ENCODE results near the gene LATS2. TPM values are rescaled to one million over a fixed set of nuclear protein-coding genes. Genes with fewer than 3 reads are reported as not detected.

LATS2 gene
- total RNA-seq, 4 donors from 2014 or later, result 49.8 to 93.8 (median 77.0) TPM

DNA sequence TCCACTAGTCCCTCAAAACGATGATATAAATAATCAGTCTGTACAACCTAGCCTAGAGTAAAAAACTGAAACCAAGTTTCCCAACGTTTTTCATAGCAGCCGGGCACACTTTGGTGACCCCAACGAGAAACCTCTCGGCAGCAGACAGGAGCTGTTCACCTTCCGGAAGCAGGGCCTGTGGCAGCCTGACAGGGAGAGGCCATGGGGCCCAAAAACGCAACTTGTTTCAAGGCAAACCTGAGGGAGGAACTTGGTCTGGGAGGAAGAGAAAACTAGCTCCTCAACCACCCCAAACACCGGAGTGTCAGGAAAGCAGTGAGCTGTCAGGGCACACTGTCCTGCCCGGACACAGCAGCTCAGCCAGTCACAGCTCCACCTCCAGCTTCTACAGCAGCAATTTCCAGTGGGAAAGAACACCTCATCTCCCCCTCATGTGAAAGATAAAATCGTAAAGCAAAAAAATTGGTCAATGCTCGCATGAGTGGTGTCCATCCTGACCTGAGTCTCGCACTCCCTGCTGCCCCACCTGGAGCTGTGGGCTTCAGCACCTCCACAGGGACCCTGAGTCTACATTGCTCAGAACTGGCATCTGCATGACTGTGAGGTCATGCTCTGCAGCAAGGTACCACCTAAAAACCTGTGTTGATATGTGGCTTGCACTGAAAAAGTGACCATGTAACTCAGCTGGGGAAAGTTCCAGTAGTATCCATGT lies 40.6 kb upstream of the LATS2 start:
- no peak for DNase-seq (ENCODE audit: extremely low spot score)
- Histone ChIP-seq H3K36me3 (no peaks in the 10 kb centered on the region), H3K9me3 (no peaks in the 10 kb centered on the region), H3K27me3 (no peaks in the 10 kb centered on the region), H3K4me3 (no peak overlapping the region), H3K27ac (replicated peaks in 1 of 4) (no peak overlapping the region), H3K4me1 (no peaks in the 10 kb centered on the region)
- intact Hi-C loops (cut with DNase I), result no loop called here
- 83% methylated on average over 12 of the region's 12 CpGs for WGBS
- no peak for TF ChIP-seq POLR2A (IDR thresholded peaks at IDR 0.05; ENCODE audit: low read depth)
- TF ChIP-seq, protein P1, sequence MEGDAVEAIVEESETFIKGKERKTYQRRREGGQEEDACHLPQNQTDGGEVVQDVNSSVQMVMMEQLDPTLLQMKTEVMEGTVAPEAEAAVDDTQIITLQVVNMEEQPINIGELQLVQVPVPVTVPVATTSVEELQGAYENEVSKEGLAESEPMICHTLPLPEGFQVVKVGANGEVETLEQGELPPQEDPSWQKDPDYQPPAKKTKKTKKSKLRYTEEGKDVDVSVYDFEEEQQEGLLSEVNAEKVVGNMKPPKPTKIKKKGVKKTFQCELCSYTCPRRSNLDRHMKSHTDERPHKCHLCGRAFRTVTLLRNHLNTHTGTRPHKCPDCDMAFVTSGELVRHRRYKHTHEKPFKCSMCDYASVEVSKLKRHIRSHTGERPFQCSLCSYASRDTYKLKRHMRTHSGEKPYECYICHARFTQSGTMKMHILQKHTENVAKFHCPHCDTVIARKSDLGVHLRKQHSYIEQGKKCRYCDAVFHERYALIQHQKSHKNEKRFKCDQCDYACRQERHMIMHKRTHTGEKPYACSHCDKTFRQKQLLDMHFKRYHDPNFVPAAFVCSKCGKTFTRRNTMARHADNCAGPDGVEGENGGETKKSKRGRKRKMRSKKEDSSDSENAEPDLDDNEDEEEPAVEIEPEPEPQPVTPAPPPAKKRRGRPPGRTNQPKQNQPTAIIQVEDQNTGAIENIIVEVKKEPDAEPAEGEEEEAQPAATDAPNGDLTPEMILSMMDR (IDR thresholded peaks at IDR 0.05), result no peak
- no peak for TF ChIP-seq POLR2AphosphoS5 (IDR thresholded peaks at IDR 0.05)
- no peak for TF ChIP-seq EP300 (IDR thresholded peaks at IDR 0.05)

DNA sequence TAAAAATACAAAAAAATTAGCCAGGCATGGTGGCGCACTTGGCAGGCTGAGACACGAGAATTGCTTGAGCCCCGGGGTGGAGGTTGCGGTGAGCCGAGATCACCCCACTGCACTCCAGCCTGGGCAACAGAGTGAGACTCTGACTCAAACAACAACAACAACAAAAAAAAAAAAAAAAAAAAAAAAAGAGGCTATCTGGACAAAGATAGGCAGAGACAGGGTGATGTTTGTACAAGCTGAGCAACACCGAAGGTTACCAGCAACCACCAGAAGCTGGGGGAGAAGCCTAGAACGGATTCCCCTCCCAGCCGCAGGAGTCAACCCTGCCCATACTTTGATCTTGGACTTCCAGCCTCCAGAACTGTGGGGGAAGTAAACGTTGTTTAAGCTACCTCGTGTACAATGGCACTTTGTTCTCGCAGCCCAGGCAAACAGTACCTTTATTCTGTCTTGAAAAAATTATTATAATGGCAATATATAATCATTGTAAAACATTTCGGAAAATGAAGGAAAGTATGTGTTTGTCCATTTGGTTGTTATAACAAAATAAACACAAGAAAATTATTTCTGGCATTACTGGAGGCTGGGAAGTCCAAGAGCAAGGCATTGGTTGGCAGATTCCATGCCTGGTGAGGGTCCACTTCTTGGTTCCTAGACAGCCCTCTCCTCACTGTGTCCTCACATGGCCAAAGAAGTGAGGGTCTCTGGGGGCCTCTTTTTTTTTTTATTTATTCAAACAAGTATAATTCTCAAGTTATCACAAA lies 39.8 kb upstream of the LATS2 start:
- Histone ChIP-seq H3K27ac (replicated peaks in 1 of 4) (no peak overlapping the region), H3K4me1 (no peaks in the 10 kb centered on the region), H3K27me3 (no peaks in the 10 kb centered on the region), H3K4me3 (no peak overlapping the region), H3K36me3 (no peaks in the 10 kb centered on the region), H3K9me3 (no peaks in the 10 kb centered on the region)
- DNase-seq (ENCODE audit: extremely low spot score), result no peak
- TF ChIP-seq POLR2AphosphoS5 (IDR thresholded peaks at IDR 0.05) (no peak), POLR2A (IDR thresholded peaks at IDR 0.05; ENCODE audit: low read depth) (no peak), EP300 (IDR thresholded peaks at IDR 0.05) (no peak)
- TF ChIP-seq, protein P1 (IDR thresholded peaks at IDR 0.05), result no peak
- intact Hi-C loops (cut with DNase I), result no loop called here
- 86% methylated on average over 12 of the region's 12 CpGs for WGBS

DNA sequence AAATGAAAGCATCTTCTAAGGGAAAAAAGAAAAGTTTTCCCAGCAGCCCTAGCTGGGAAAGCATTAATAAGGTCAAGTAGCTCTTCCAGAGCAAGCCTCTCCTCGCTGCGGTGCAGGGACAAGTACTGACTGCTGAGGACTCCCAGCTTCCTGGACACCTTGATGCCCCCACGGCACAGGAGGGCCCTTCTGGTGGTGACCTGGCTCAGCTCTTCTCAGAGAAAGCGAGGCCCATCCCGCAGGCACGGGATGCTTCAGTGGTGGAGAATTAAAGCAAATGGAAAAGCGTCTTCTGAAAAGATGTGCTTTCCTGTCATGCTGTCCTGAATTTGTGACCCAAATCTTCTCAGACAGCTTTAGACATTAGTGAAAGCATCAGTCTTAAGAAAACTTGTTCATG lies 38.8 kb upstream of the LATS2 start:
- no peak overlapping the region for H3K27ac ChIP-seq (replicated peaks in 1 of 4)
- H3K4me3 ChIP-seq, result no peak overlapping the region
- H3K36me3 ChIP-seq, result no peaks in the 10 kb centered on the region
- TF ChIP-seq, protein P1 (IDR thresholded peaks at IDR 0.05), result no peak
- TF ChIP-seq POLR2AphosphoS5 (IDR thresholded peaks at IDR 0.05), result no peak
- TF ChIP-seq EP300 (IDR thresholded peaks at IDR 0.05), result no peak
- TF ChIP-seq POLR2A (IDR thresholded peaks at IDR 0.05; ENCODE audit: low read depth), result no peak
- no peak for DNase-seq (ENCODE audit: extremely low spot score)
- no peaks in the 10 kb centered on the region for H3K9me3 ChIP-seq
- 90% methylated on average over 7 of the region's 7 CpGs for WGBS
- intact Hi-C loops (cut with DNase I), result no loop called here
- H3K27me3 ChIP-seq, result no peaks in the 10 kb centered on the region
- H3K4me1 ChIP-seq, result no peaks in the 10 kb centered on the region

DNA sequence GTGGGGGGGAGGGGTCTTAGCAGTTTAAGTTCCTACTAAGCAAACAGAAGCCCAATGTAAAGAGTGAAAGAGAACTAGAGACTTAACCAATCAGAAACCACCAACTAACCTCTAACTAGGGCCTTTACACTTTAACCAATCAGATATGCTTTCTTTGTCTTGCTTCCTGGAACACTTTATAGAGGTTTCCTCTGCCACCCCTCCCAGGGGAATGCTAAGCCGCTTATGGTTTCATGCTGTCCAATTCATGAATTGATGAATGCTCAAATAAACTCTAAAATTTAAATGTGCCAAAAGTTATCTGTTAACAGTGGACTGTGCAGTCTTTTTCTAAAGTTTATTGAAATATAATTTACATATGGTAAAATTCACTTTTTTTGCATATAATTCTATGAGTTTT lies 33.9 kb upstream of the LATS2 start:
- Histone ChIP-seq H3K36me3 (no peaks in the 10 kb centered on the region), H3K27me3 (no peaks in the 10 kb centered on the region), H3K4me3 (no peak overlapping the region), H3K9me3 (no peaks in the 10 kb centered on the region), H3K27ac (replicated peaks in 1 of 4) (no peak overlapping the region), H3K4me1 (no peaks in the 10 kb centered on the region)
- TF ChIP-seq POLR2AphosphoS5 (IDR thresholded peaks at IDR 0.05), result no peak
- no peak for TF ChIP-seq EP300 (IDR thresholded peaks at IDR 0.05)
- TF ChIP-seq POLR2A (IDR thresholded peaks at IDR 0.05; ENCODE audit: low read depth), result no peak
- TF ChIP-seq, protein P1 (IDR thresholded peaks at IDR 0.05), result no peak
- intact Hi-C loops (cut with DNase I), result no loop called here
- no peak for DNase-seq (ENCODE audit: extremely low spot score)
- WGBS, result 60% methylated on average over 1 of the region's 1 CpG

Measured in esophagus muscularis mucosa (tissue), 4 donors.